PC-3 (cell line): Measurements from ENCODE around the gene STX17. TPM values are rescaled to one million over a fixed set of nuclear protein-coding genes. Genes with fewer than 3 reads are reported as not detected.

Experiments used
- ATAC-seq: fragments of 200-7000 bp; cut with Tn5 transposase; 2 replicates; pipeline ENCODE4 v1.9.1; 2020; ENCODE audit warnings: mild to moderate bottlenecking, moderate library complexity
- BruUV-seq: library from RNA; stranded (reverse); fragments of 400-500 nt; replicated peaks from 2 replicates; lab custom pipeline; 2021; lab: Mats Ljungman, UMichigan
- CTCF ChIA-PET: fragments of 300-600 bp; sonication (Branson Sonifier 250); formaldehyde crosslinking; loops from one replicate; lab custom pipeline; 2022; ENCODE audit warnings: antibody characterized with exemption; lab: Charles Lee
- POLR2A ChIA-PET: fragments of 300-600 bp; sonication (Branson Sonifier 250); formaldehyde crosslinking; loops from one replicate; lab custom pipeline; 2022; ENCODE audit warnings: antibody characterized with exemption; ENCODE audit not compliant: unreplicated experiment; lab: Charles Lee
- DNase-seq: peaks from one replicate; pipeline ENCODE4 v3.0.0-alpha.2; 2015
- H2AFZ ChIP-seq: fragments of 300-600 bp; sonication (generic); 2 replicates; pipeline ENCODE4 v1.6.0; 2016; ENCODE audit warnings: antibody characterized with exemption, low read length
- H3F3A ChIP-seq: fragments of 300-600 bp; sonication (generic); one replicate; pipeline ENCODE4 v1.6.0; 2017; ENCODE audit warnings: antibody characterized with exemption, low read length, control low read depth, mild to moderate bottlenecking; ENCODE audit not compliant: unreplicated experiment
- H3K27ac ChIP-seq: fragments of 300-600 bp; sonication (generic); 2 replicates; pipeline ENCODE4 v1.5.1; 2016; ENCODE audit warnings: mild to moderate bottlenecking, low read length
- H3K27me3 ChIP-seq: fragments of 300-600 bp; sonication (generic); 2 replicates; pipeline ENCODE4 v1.6.1; 2016; ENCODE audit warnings: low read length, mixed read lengths
- H3K36me3 ChIP-seq: fragments of 300-600 bp; sonication (generic); 2 replicates; pipeline ENCODE4 v1.6.1; 2016; ENCODE audit warnings: low read depth, mixed run types, low read length, mixed read lengths
- H3K4me1 ChIP-seq: fragments of 300-600 bp; sonication (generic); 2 replicates; pipeline ENCODE4 v1.5.1; 2016; ENCODE audit warnings: low read length; ENCODE audit not compliant: insufficient read depth
- H3K4me2 ChIP-seq: fragments of 300-600 bp; sonication (generic); 2 replicates; pipeline ENCODE4 v1.6.0; 2016; ENCODE audit warnings: low read length
- H3K4me3 ChIP-seq: fragments of 300-600 bp; sonication (generic); 2 replicates; pipeline ENCODE4 v1.5.1; 2016; ENCODE audit warnings: mild to moderate bottlenecking, low read length, mixed read lengths
- H3K79me2 ChIP-seq: fragments of 300-600 bp; sonication (generic); 2 replicates; pipeline ENCODE4 v1.6.1; 2017; ENCODE audit warnings: low read length, mixed read lengths
- H3K9ac ChIP-seq: fragments of 300-600 bp; sonication (generic); 2 replicates; pipeline ENCODE4 v1.6.0; 2016; ENCODE audit warnings: mild to moderate bottlenecking, low read length
- H3K9me2 ChIP-seq: fragments of 300-600 bp; sonication (generic); replicated peaks from 2 replicates; pipeline ENCODE4 v1.6.1; 2016; ENCODE audit warnings: mixed run types, low read length, mixed read lengths
- H3K9me3 ChIP-seq: fragments of 300-600 bp; sonication (generic); 2 replicates; pipeline ENCODE4 v1.6.1; 2016; ENCODE audit warnings: low read length, mixed read lengths
- H4K20me1 ChIP-seq: fragments of 300-600 bp; sonication (generic); 2 replicates; pipeline ENCODE4 v1.6.1; 2016; ENCODE audit warnings: low read length, mixed read lengths
- EZH2 ChIP-seq: fragments of 300-600 bp; sonication (generic); IDR thresholded peaks from one replicate; pipeline ENCODE4 v1.6.1; 2017; ENCODE audit warnings: antibody characterized with exemption, mild to moderate bottlenecking, low read length; ENCODE audit not compliant: unreplicated experiment
- EZH2phosphoT487 ChIP-seq: fragments of 300-600 bp; sonication (generic); IDR thresholded peaks from 2 replicates; pipeline ENCODE4 v1.6.1; 2018; ENCODE audit warnings: mild to moderate bottlenecking, antibody characterized with exemption, low read length, borderline replicate concordance
- intact Hi-C: fragments of 100-400 bp; cut with micrococcal nuclease; formaldehyde crosslinking; loops from 2 replicates; pipeline ENCODE4 v1.9.0; 2023
- total RNA-seq: library from RNA; depleted of rRNA; stranded (reverse); fragments of >200 nt; gene quantifications from 2 replicates; pipeline ENCODE4 v1.2.3, GENCODE V29; 2014
- TF ChIP-seq, protein P1 (sequence below): fragments of 300-600 bp; sonication (generic); conservative IDR thresholded peaks from 2 replicates; pipeline ENCODE4 v1.5.1; 2017; ENCODE audit warnings: antibody characterized with exemption, low read depth, mild to moderate bottlenecking, low read length

STX17 gene
- total RNA-seq, 1 experiment from 2014 or later, result 12.8 TPM

DNA sequence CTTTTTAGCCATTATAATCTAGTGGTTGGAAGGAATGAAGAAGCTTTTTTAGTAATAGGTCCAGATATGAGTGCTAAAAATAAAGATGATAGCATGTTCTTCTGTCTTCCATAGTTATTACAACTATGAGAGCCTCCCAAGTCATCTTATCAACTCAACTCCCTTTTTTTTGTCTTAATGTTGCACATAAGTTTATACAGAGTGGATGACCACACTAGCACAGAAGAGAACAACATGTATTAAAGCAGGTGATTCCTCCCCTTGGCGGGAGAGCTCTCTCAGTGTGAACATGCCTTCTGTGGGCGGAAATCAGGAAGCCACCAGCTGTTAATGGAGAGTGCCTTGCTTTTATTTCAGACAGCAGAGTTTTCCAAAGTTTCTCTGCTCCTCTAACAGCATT is 40.1 kb upstream of the STX17 start:
- TF ChIP-seq EZH2phosphoT487 (no peak), EZH2 (no peak)
- TF ChIP-seq, protein P1, sequence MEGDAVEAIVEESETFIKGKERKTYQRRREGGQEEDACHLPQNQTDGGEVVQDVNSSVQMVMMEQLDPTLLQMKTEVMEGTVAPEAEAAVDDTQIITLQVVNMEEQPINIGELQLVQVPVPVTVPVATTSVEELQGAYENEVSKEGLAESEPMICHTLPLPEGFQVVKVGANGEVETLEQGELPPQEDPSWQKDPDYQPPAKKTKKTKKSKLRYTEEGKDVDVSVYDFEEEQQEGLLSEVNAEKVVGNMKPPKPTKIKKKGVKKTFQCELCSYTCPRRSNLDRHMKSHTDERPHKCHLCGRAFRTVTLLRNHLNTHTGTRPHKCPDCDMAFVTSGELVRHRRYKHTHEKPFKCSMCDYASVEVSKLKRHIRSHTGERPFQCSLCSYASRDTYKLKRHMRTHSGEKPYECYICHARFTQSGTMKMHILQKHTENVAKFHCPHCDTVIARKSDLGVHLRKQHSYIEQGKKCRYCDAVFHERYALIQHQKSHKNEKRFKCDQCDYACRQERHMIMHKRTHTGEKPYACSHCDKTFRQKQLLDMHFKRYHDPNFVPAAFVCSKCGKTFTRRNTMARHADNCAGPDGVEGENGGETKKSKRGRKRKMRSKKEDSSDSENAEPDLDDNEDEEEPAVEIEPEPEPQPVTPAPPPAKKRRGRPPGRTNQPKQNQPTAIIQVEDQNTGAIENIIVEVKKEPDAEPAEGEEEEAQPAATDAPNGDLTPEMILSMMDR, result no peak
- Histone ChIP-seq H3K9me2 (no peaks in the 10 kb centered on the region), H3F3A (no peaks in the 10 kb centered on the region), H3K27me3 (no peaks in the 10 kb centered on the region), H2AFZ (no peak overlapping the region), H4K20me1 (no peaks in the 10 kb centered on the region), H3K9ac (no peak overlapping the region), H3K79me2 (no peaks in the 10 kb centered on the region), H3K4me3 (no peak overlapping the region), H3K4me1 (peaks cover 16% of the 10 kb centered on the region), H3K4me2 (no peak overlapping the region), H3K9me3 (no peaks in the 10 kb centered on the region), H3K27ac (no peak overlapping the region), H3K36me3 (no peaks in the 10 kb centered on the region)
- CTCF ChIA-PET, result no interaction called here
- BruUV-seq, result no TSS peak
- DNase-seq (no peak), ATAC-seq (no peak)
- POLR2A ChIA-PET, result no interaction called here
- intact Hi-C loops, result loop anchor here (5.0 kb wide), 1 partner anchor 44 kb away; the partner anchor contains the start of gene NR4A3

DNA sequence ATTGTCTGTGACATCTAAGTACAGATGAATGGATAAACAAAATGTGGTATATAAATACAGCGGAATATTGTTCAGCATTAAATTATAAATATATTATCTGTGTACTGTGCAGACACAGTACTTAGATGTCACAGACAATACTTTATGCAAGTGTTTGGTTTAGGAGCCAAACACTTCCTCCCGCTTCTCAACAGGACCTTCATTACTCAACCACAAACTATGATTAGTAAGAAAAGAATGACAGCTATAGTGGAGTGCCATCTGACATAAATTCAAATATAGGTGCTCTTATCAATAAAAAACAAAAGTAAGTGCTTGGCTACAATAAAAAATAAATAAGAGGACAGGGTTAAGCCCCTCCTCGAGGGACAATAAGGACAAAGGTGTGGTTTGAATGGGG is 38.9 kb upstream of the STX17 start:
- ChIA-PET CTCF (no interaction called here), POLR2A (interaction anchor here (0.5 kb wide), 1 partner anchor 127 kb away, joined by 3 read pairs; no protein-coding TSS in a partner anchor)
- H3K4me2 ChIP-seq, result 0 out of 2 replicates have a peak overlapping the region, but pooled peaks have one; percentile 20
- H4K20me1 ChIP-seq, result no peaks in the 10 kb centered on the region
- H3K9me2 ChIP-seq, result no peaks in the 10 kb centered on the region
- H3F3A ChIP-seq, result no peaks in the 10 kb centered on the region
- H2AFZ ChIP-seq, result no peak overlapping the region
- no peak overlapping the region for H3K9ac ChIP-seq
- no peaks in the 10 kb centered on the region for H3K9me3 ChIP-seq
- BruUV-seq, result no TSS peak
- H3K4me3 ChIP-seq, result no peak overlapping the region
- peaks cover 16% of the 10 kb centered on the region for H3K4me1 ChIP-seq
- no peaks in the 10 kb centered on the region for H3K27me3 ChIP-seq
- intact Hi-C loops, result loop anchor here (5.0 kb wide), 1 partner anchor 45 kb away; the partner anchor contains the start of gene NR4A3
- H3K79me2 ChIP-seq, result no peaks in the 10 kb centered on the region
- no peak overlapping the region for H3K27ac ChIP-seq
- TF ChIP-seq, protein P1, result no peak
- no peak for TF ChIP-seq EZH2
- no peak for TF ChIP-seq EZH2phosphoT487
- DNase-seq (peak; percentile 56), ATAC-seq (peak; percentile 84)
- H3K36me3 ChIP-seq, result no peaks in the 10 kb centered on the region

DNA sequence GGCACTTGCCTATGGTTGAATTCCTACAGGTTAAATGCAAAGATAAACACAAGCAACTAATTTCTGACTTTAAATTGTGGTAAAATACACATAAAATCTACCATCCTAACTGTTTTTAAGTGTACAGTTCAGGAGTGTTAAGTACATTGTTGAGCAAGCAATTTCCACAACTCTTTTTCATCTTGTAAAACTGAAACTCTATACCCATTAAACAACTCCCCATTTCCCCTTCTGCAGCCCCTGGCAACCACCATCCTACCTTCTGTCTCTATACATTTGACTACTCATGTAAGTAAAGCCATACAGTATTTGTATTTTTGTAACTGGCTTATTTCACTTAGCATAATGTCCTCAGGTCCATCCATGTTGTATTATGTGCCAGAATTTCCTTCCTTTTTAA is 38.5 kb upstream of the STX17 start:
- Histone ChIP-seq H3K27me3 (no peaks in the 10 kb centered on the region), H3K4me2 (0 out of 2 replicates have a peak overlapping the region, but pooled peaks have one; percentile 20), H2AFZ (no peak overlapping the region), H4K20me1 (no peaks in the 10 kb centered on the region), H3K9ac (no peak overlapping the region), H3F3A (no peaks in the 10 kb centered on the region), H3K9me2 (no peaks in the 10 kb centered on the region), H3K79me2 (no peaks in the 10 kb centered on the region), H3K4me3 (no peak overlapping the region), H3K36me3 (no peaks in the 10 kb centered on the region), H3K27ac (no peak overlapping the region), H3K9me3 (no peaks in the 10 kb centered on the region), H3K4me1 (peaks cover 17% of the 10 kb centered on the region)
- ChIA-PET CTCF (no interaction called here), POLR2A (interaction anchor here (0.5 kb wide), 1 partner anchor 127 kb away, joined by 3 read pairs; no protein-coding TSS in a partner anchor)
- intact Hi-C loops, result loop anchor here (5.0 kb wide), 1 partner anchor 46 kb away; the partner anchor contains the start of gene NR4A3
- BruUV-seq, result no TSS peak
- no peak for TF ChIP-seq EZH2phosphoT487
- TF ChIP-seq, protein P1, result no peak
- no peak for TF ChIP-seq EZH2
- no peak; the same call in 1 of the 2 replicates for ATAC-seq
- no peak for DNase-seq
